Trophoblast cell (in vitro differentiated cells and primary cell): Measurements from ENCODE around the gene PTPRM.

Experiments
- DNase-seq, 2 donors: peaks; one replicate each; pipeline ENCODE4 v3.0.0-alpha.2; 2016
- H2AFZ ChIP-seq: 2 replicates; pipeline ENCODE4 v1.6.1; 2013; ENCODE audit warnings: low read length, moderate library complexity, mild to moderate bottlenecking; ENCODE audit not compliant: insufficient read depth, poor library complexity
- H2AK5ac ChIP-seq: 2 replicates; pipeline ENCODE4 v1.6.1; 2013; ENCODE audit warnings: mild to moderate bottlenecking, low read length
- H2BK120ac ChIP-seq: 2 replicates; pipeline ENCODE4 v1.6.1; 2013; ENCODE audit warnings: low read length, mild to moderate bottlenecking, moderate library complexity; ENCODE audit not compliant: insufficient read depth, poor library complexity
- H2BK12ac ChIP-seq: 2 replicates; pipeline ENCODE4 v1.6.1; 2013; ENCODE audit warnings: mild to moderate bottlenecking, low read length, moderate library complexity
- H2BK5ac ChIP-seq: 2 replicates; pipeline ENCODE4 v1.6.1; 2013; ENCODE audit warnings: low read length, low read depth, moderate library complexity, mild to moderate bottlenecking; ENCODE audit not compliant: poor library complexity
- H3K14ac ChIP-seq: 2 replicates; pipeline ENCODE4 v1.6.1; 2013; ENCODE audit warnings: mild to moderate bottlenecking, low read length
- H3K18ac ChIP-seq: 2 replicates; pipeline ENCODE4 v1.6.1; 2013; ENCODE audit warnings: mild to moderate bottlenecking, low read length
- H3K23ac ChIP-seq: 2 replicates; pipeline ENCODE4 v1.6.1; 2013; ENCODE audit warnings: low read length
- H3K27ac ChIP-seq: 2 replicates; pipeline ENCODE4 v1.5.1; 2013; ENCODE audit warnings: low read depth, mild to moderate bottlenecking, inconsistent platforms, low read length, moderate library complexity
- H3K27me3 ChIP-seq: 2 replicates; pipeline ENCODE4 v1.6.1; 2013; ENCODE audit warnings: inconsistent platforms, mild to moderate bottlenecking, low read length, moderate library complexity; ENCODE audit not compliant: insufficient read depth
- H3K36me3 ChIP-seq, 2 experiments: 1 replicate in 1 of 2; 2 replicates in 1 of 2; pipeline ENCODE4 v1.6.1; 2013; ENCODE audit warnings: low read length in 2 of 2, mild to moderate bottlenecking in 2 of 2, moderate library complexity in 1 of 2; ENCODE audit not compliant: insufficient read depth in 2 of 2, control insufficient read depth in 1 of 2
- H3K4ac ChIP-seq: 2 replicates; pipeline ENCODE4 v1.6.1; 2013; ENCODE audit warnings: low read depth, mild to moderate bottlenecking, low read length, moderate library complexity
- H3K4me1 ChIP-seq, 2 experiments: 1 replicate in 1 of 2; 2 replicates in 1 of 2; pipeline ENCODE4 v1.6.1; 2013; ENCODE audit warnings: low read length in 2 of 2, mild to moderate bottlenecking in 2 of 2, moderate library complexity in 1 of 2; ENCODE audit not compliant: insufficient read depth in 2 of 2, control insufficient read depth in 1 of 2
- H3K4me2 ChIP-seq: 2 replicates; pipeline ENCODE4 v1.6.1; 2013; ENCODE audit warnings: inconsistent platforms, mild to moderate bottlenecking, low read length, moderate library complexity
- H3K4me3 ChIP-seq: 2 replicates; pipeline ENCODE4 v1.5.1; 2013; ENCODE audit warnings: mild to moderate bottlenecking, low read depth, low read length, inconsistent platforms
- H3K79me1 ChIP-seq: one replicate; pipeline ENCODE4 v1.6.1; 2013; ENCODE audit warnings: low read length
- H3K79me2 ChIP-seq: 2 replicates; pipeline ENCODE4 v1.6.1; 2013; ENCODE audit warnings: low read length, mild to moderate bottlenecking; ENCODE audit not compliant: control insufficient read depth, insufficient read depth, poor library complexity
- H3K9ac ChIP-seq: 2 replicates; pipeline ENCODE4 v1.6.1; 2013; ENCODE audit warnings: mild to moderate bottlenecking, low read length
- H3K9me3 ChIP-seq: 2 replicates; pipeline ENCODE4 v1.6.1; 2013; ENCODE audit warnings: low read depth, mild to moderate bottlenecking, control low read depth, inconsistent platforms, low read length; ENCODE audit not compliant: insufficient read depth
- H4K12ac ChIP-seq: 2 replicates; pipeline ENCODE4 v1.6.1; 2013; ENCODE audit warnings: low read depth, mild to moderate bottlenecking, low read length, moderate library complexity
- H4K8ac ChIP-seq: 2 replicates; pipeline ENCODE4 v1.6.1; 2013; ENCODE audit warnings: low read depth, mild to moderate bottlenecking, low read length, moderate library complexity
- H4K91ac ChIP-seq: one replicate; pipeline ENCODE4 v1.6.1; 2013; ENCODE audit warnings: low read depth, mild to moderate bottlenecking, low read length, moderate library complexity
- WGBS: extraction: QIAGEN DNeasy Blood & Tissue Kit; methylation state at CpG from one replicate; pipeline ENCODE4 v1.1.7; 2013; ENCODE audit warnings: missing lambda C conversion rate; ENCODE audit not compliant: insufficient read length, insufficient coverage; ENCODE audit errors: extremely low coverage; 5-methylcytosine and 5-hydroxymethylcytosine counted together

The PTPRM gene

DNA sequence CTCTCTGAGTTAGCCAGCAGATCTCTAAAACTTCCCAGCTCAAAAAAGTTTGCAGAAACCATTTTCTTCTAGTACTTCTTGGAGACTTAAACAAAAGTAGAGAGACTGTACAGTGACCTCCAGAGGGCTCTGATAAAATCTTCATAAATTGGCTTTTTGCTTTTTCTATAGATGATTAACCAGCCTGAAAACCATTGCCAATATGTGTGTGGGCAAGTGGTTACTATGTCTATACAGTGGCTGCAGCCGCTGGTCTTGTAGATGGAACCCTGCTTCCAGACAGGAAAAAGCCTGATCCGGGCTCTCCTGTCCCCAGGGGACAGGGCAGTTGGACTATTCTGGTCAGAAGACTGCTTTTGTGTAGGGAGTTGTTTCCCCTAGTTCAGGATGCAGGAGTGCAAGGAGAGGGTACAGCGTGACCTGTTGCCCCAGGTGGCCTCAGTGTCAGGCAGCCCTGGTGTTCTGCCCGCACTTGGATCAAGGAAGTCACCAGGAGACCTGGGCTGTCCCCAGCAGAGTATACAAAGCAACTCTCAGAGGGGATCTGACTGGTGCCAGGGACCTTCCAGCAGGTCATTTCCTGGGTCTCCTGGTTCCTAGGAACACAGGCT lies 7.3 kb upstream of the PTPRM start:
- no CpG with 5 or more reads among the region's 4 CpGs for WGBS
- H3K36me3 ChIP-seq: no peaks in the 10 kb centered on the region
- no peak overlapping the region for H3K4ac ChIP-seq
- no peak overlapping the region for H3K23ac ChIP-seq
- no peak overlapping the region for H3K27ac ChIP-seq
- H4K91ac ChIP-seq: no peak overlapping the region
- H3K9ac ChIP-seq: no peak overlapping the region
- no peak overlapping the region for H3K4me2 ChIP-seq
- no peaks in the 10 kb centered on the region for H3K79me2 ChIP-seq
- DNase-seq: no peak
- no peaks in the 10 kb centered on the region for H3K4me1 ChIP-seq
- no peak overlapping the region for H2BK5ac ChIP-seq
- no peak overlapping the region for H3K4me3 ChIP-seq
- no peaks in the 10 kb centered on the region for H3K79me1 ChIP-seq
- no peak overlapping the region for H2BK12ac ChIP-seq
- H2AFZ ChIP-seq: no peak overlapping the region
- no peak overlapping the region for H4K8ac ChIP-seq
- no peaks in the 10 kb centered on the region for H3K27me3 ChIP-seq
- no peak overlapping the region for H2AK5ac ChIP-seq
- no peak overlapping the region for H2BK120ac ChIP-seq
- H3K18ac ChIP-seq: no peak overlapping the region
- no peak overlapping the region for H3K14ac ChIP-seq
- H4K12ac ChIP-seq: no peak overlapping the region
- H3K9me3 ChIP-seq: no peaks in the 10 kb centered on the region

DNA sequence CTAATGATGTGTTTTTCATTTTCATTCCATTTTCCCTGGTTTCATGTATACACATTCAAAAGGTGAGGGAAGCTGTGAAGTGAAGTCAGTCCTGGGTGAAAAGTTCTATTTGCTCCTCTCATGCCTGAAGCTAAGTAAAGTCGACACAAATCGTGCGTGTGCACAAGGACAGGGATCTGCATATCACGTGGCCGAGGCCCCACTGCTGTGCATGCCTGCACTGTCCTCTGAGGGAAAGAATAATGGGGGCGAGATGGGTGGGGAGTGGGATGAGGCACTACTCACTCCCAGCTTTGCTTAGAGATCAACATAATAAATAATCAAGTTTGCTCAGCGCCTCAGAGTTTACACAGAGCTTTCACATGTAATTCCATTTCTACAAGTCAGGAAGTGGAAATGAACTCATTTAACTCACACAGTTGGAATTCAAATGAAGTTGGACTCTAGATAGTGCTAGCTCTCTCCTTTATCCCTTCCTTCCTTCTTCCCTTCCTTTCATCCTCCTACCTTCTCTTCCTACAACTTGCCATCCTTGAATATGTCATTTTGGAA lies 5.1 kb upstream of the PTPRM start:
- no peak overlapping the region for H4K91ac ChIP-seq
- peaks cover 5% of the 10 kb centered on the region for H3K79me2 ChIP-seq
- no peak overlapping the region for H3K23ac ChIP-seq

DNA sequence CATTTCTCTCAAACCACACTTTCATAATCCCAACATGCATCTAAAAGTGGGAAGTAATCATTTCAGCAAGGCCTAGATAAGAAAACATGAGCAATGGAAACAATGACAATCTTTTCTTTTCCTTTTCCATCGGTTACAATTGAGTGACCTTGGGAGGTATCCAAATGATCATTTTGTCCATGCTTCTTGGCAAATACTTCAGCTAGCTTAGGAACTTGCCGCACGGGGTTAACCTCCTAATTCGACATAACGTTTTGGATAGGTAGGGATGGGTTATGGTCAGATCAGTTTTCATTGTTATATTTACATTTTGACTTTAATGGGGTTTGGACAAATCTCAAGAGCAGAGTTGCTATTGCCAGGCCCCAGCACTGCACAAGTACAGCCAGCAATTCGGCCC lies 4.6 kb upstream of the PTPRM start:
- H4K8ac ChIP-seq: no peak overlapping the region
- no peak overlapping the region for H2BK120ac ChIP-seq
- no peaks in the 10 kb centered on the region for H3K36me3 ChIP-seq
- no peak overlapping the region for H3K9ac ChIP-seq
- H4K91ac ChIP-seq: no peak overlapping the region
- H4K12ac ChIP-seq: no peak overlapping the region
- peaks cover 10% of the 10 kb centered on the region for H3K79me1 ChIP-seq
- H2AK5ac ChIP-seq: no peak overlapping the region
- no peaks in the 10 kb centered on the region for H3K27me3 ChIP-seq
- WGBS: no CpG with 5 or more reads among the region's 6 CpGs
- no peak overlapping the region for H3K14ac ChIP-seq
- H3K4ac ChIP-seq: no peak overlapping the region
- no peaks in the 10 kb centered on the region for H3K9me3 ChIP-seq
- H3K4me3 ChIP-seq: no peak overlapping the region
- peaks cover 9% of the 10 kb centered on the region for H3K79me2 ChIP-seq
- H3K23ac ChIP-seq: no peak overlapping the region
- no peak overlapping the region for H2BK5ac ChIP-seq
- H2AFZ ChIP-seq: no peak overlapping the region
- no peak overlapping the region for H3K18ac ChIP-seq
- DNase-seq: no peak
- H3K27ac ChIP-seq: no peak overlapping the region
- H3K4me2 ChIP-seq: no peak overlapping the region
- H3K4me1 ChIP-seq: no peaks in the 10 kb centered on the region
- H2BK12ac ChIP-seq: no peak overlapping the region

More for the DNA sequence above, 5.1 kb upstream of the PTPRM start:
- Histone ChIP-seq H3K9me3 (no peaks in the 10 kb centered on the region), H3K9ac (no peak overlapping the region), H3K27ac (no peak overlapping the region), H3K4me1 (no peaks in the 10 kb centered on the region), H2BK12ac (no peak overlapping the region), H3K4ac (no peak overlapping the region), H3K18ac (no peak overlapping the region), H3K79me1 (peaks cover 6% of the 10 kb centered on the region), H2AFZ (no peak overlapping the region), H2BK5ac (no peak overlapping the region), H3K36me3 (no peaks in the 10 kb centered on the region), H2AK5ac (no peak overlapping the region), H4K12ac (no peak overlapping the region), H3K4me3 (no peak overlapping the region), H3K27me3 (no peaks in the 10 kb centered on the region), H3K4me2 (no peak overlapping the region), H4K8ac (no peak overlapping the region), H2BK120ac (no peak overlapping the region), H3K14ac (no peak overlapping the region)
- no peak for DNase-seq
- WGBS: no CpG with 5 or more reads among the region's 7 CpGs

DNA sequence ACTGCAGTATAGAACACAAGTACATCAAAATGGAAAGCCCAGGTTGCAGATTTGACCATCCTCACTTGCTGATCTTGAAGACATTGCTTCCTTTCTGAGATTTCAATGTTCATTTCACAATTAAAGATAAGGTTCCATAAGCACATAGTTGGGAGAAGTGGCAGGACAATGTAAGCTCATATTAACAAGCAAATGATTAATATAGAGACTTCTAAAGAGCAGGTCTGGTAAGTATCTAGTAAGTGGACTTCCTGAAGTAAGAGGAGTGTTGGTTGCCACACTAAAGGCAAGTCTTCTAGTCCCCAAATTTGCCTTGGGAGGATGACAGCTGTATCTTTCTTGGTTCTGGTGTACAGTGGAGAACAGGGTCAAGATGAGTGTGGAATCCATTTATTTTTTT lies 1.4 kb upstream of the PTPRM start:
- Histone ChIP-seq H3K18ac (no peak overlapping the region), H3K4me2 (no peak overlapping the region), H3K79me1 (peaks cover 22% of the 10 kb centered on the region), H3K14ac (no peak overlapping the region), H4K8ac (no peak overlapping the region), H3K4me1 (peaks cover 2 to 5% of the 10 kb centered on the region in 2 experiments), H3K4me3 (no peak overlapping the region), H2BK5ac (no peak overlapping the region), H3K9me3 (no peaks in the 10 kb centered on the region), H3K36me3 (no peaks in the 10 kb centered on the region), H3K27ac (no peak overlapping the region), H3K9ac (no peak overlapping the region), H3K4ac (no peak overlapping the region), H3K27me3 (no peaks in the 10 kb centered on the region), H4K12ac (no peak overlapping the region), H2AFZ (no peak overlapping the region), H2BK120ac (no peak overlapping the region), H4K91ac (no peak overlapping the region), H3K23ac (no peak overlapping the region), H3K79me2 (peaks cover 24% of the 10 kb centered on the region), H2AK5ac (no peak overlapping the region), H2BK12ac (no peak overlapping the region)
- DNase-seq: no peak
